ENCODE results near the gene DLGAP1.

The DLGAP1 gene

GRCh38 chr18:3665204-3665603 is 789.9 kb downstream of the DLGAP1 start:
- DNase-seq (ENCODE audit: low spot score): no peak

GRCh38 chr18:3664563-3665178 is 790.4 kb downstream of the DLGAP1 start:
- TF ChIP-seq CTCF (IDR thresholded peaks at IDR 0.05; ENCODE audit: extremely low read depth, missing control alignments): no peak
- DNase-seq (ENCODE audit: low spot score): no peak

More at GRCh38 chr18:3665204-3665603, 789.9 kb downstream of the DLGAP1 start:
- TF ChIP-seq CTCF (IDR thresholded peaks at IDR 0.05; ENCODE audit: extremely low read depth, missing control alignments): no peak

- TF ChIP-seq CTCF (IDR thresholded peaks at IDR 0.05; ENCODE audit: extremely low read depth, missing control alignments): no peak
Observed at GRCh38 chr18:3663870-3664512, 791.1 kb downstream of the DLGAP1 start.

GRCh38 chr18:3661989-3662388 is 793.1 kb downstream of the DLGAP1 start:
- no peak for DNase-seq (ENCODE audit: low spot score)
- TF ChIP-seq CTCF (IDR thresholded peaks at IDR 0.05; ENCODE audit: extremely low read depth, missing control alignments): no peak

More at GRCh38 chr18:3663870-3664512, 791.1 kb downstream of the DLGAP1 start:
- no peak for DNase-seq (ENCODE audit: low spot score)

GRCh38 chr18:3660739-3661515 is 794.2 kb downstream of the DLGAP1 start:
- DNase-seq (ENCODE audit: low spot score): no peak
- no peak for TF ChIP-seq CTCF (IDR thresholded peaks at IDR 0.05; ENCODE audit: extremely low read depth, missing control alignments)

DNA sequence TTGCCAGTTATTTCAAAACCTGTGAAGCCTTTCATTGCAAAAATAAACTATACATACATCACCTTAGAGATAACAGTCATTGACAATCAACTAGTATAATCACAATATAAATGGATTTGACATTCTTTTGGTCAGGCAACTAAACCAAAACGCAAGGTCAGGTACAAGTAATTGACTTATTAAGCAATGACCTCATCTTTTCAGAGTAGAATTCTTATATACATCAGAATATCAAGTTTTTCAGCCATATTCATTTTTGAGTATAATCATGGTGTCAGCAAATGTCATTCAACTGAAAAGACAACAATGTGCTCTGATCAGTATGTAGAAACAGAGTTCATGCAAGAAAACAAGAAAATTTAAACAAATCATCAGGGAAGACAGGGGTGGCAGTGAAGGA is 796.6 kb downstream of the DLGAP1 start:
- DNase-seq (ENCODE audit: low spot score): no peak
- TF ChIP-seq CTCF (IDR thresholded peaks at IDR 0.05; ENCODE audit: extremely low read depth, missing control alignments): no peak

Data from GM20000 (cell line).